ENCODE results near the gene ROR1.

DNA sequence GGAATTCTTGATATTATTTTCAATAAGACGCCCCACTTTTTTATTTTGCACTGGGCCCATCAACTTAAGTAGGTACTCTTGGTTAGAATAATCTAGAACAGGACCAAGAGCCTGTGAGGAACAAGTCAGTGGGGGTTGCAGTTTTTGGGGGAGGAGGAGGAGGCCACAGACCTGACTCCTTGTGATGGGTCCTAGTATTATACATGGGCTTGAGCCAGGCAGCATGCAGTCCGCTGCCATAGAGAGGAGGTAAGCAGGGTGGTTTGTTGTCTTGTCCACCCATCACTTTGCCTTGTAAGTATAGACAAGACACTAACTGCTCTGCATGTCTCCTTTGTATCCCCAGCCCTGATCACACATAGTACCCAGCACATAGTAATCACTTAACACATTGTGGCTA lies 24.5 kb downstream of the ROR1 start:
- TF ChIP-seq FOXP2 (optimal IDR thresholded peaks at IDR 0.05; ENCODE audit: control extremely low read depth, extremely low read length, insufficient read depth) (no peak), EZH2 (IDR thresholded peaks at IDR 0.05) (no peak), POLR2AphosphoS5 (IDR thresholded peaks at IDR 0.05; ENCODE audit: borderline replicate concordance, low read depth, low read length) (no peak)

All from SK-N-MC (cell line).